Brain microvascular endothelial cell (primary cell): ENCODE data around the gene CCDC71L.

Experiments
- DNase-seq: peaks from one replicate; pipeline ENCODE4 v3.0.0-alpha.2; 2020
- H3K27ac ChIP-seq: fragments of 250-450 bp; sonication (Bioruptor Pico); 2 replicates; pipeline ENCODE4 v1.5.1; 2020; ENCODE audit warnings: mild to moderate bottlenecking, moderate library complexity
- H3K27me3 ChIP-seq: fragments of 250-450 bp; sonication (Bioruptor Pico); replicated peaks from 2 replicates; pipeline ENCODE4 v1.5.1; 2020; ENCODE audit warnings: mild to moderate bottlenecking
- H3K36me3 ChIP-seq: fragments of 250-450 bp; sonication (Bioruptor Pico); replicated peaks from 2 replicates; pipeline ENCODE4 v1.5.1; 2020; ENCODE audit warnings: mild to moderate bottlenecking
- H3K4me3 ChIP-seq: 2 replicates; pipeline ENCODE4 v1.5.1; 2011; ENCODE audit warnings: low read depth, mild to moderate bottlenecking, control low read depth, low read length, moderate library complexity
- in situ Hi-C: cut with HindIII; loops from 2 replicates; pipeline ENCODE4 v1.10.0; 2017; ENCODE audit warnings: low sequenced_read_pairs, low pct_ligation_motif_present
- TF ChIP-seq, protein P1 (sequence below): IDR thresholded peaks from 2 replicates; pipeline ENCODE4 v1.5.1; 2011; ENCODE audit warnings: low read depth, mild to moderate bottlenecking, moderate library complexity, low read length, control low read depth, inconsistent platforms; ENCODE audit errors: missing control alignments

The CCDC71L gene

DNA sequence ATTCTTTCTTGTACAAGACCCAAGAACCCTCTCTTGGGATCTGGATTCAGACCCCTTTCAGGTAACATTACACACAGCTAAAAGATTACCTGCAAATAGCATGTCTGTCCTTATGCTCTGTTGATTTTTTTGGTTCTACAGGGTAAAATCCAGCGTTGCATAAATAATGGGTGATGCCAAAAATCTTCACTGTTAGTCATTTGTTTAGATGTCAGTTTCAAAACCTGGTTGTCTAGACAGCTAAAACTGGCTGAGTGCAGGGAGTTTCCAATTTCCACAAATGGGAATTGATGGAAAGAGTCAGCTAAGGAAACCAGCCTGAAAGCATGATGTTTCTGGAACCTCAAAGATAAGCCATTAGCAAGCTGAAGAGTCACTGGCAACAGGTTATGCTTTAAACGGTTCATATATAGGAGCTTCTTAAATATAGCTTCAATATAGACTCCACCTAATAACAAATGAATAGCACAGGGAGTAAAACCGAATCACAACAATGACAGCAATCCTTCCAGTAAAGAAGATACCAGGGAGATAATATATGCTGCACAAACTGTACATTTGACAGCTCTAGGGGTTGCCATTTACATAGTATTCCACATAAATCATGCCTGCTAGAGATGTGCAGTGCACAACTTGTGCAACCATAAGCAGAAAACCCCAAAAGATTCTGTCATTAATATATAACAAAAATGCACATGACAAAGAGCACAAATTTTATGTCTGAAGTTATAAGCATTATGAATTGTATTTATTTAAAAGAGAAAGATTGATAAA is 20.4 kb downstream of the CCDC71L start:
- H3K27me3 ChIP-seq = no peaks in the 10 kb centered on the region
- in situ Hi-C loops = no loop called here
- DNase-seq = peak; percentile 8
- TF ChIP-seq, protein P1, sequence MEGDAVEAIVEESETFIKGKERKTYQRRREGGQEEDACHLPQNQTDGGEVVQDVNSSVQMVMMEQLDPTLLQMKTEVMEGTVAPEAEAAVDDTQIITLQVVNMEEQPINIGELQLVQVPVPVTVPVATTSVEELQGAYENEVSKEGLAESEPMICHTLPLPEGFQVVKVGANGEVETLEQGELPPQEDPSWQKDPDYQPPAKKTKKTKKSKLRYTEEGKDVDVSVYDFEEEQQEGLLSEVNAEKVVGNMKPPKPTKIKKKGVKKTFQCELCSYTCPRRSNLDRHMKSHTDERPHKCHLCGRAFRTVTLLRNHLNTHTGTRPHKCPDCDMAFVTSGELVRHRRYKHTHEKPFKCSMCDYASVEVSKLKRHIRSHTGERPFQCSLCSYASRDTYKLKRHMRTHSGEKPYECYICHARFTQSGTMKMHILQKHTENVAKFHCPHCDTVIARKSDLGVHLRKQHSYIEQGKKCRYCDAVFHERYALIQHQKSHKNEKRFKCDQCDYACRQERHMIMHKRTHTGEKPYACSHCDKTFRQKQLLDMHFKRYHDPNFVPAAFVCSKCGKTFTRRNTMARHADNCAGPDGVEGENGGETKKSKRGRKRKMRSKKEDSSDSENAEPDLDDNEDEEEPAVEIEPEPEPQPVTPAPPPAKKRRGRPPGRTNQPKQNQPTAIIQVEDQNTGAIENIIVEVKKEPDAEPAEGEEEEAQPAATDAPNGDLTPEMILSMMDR = no peak
- H3K4me3 ChIP-seq = no peak overlapping the region
- no peaks in the 10 kb centered on the region for H3K36me3 ChIP-seq
- H3K27ac ChIP-seq = no peak overlapping the region

DNA sequence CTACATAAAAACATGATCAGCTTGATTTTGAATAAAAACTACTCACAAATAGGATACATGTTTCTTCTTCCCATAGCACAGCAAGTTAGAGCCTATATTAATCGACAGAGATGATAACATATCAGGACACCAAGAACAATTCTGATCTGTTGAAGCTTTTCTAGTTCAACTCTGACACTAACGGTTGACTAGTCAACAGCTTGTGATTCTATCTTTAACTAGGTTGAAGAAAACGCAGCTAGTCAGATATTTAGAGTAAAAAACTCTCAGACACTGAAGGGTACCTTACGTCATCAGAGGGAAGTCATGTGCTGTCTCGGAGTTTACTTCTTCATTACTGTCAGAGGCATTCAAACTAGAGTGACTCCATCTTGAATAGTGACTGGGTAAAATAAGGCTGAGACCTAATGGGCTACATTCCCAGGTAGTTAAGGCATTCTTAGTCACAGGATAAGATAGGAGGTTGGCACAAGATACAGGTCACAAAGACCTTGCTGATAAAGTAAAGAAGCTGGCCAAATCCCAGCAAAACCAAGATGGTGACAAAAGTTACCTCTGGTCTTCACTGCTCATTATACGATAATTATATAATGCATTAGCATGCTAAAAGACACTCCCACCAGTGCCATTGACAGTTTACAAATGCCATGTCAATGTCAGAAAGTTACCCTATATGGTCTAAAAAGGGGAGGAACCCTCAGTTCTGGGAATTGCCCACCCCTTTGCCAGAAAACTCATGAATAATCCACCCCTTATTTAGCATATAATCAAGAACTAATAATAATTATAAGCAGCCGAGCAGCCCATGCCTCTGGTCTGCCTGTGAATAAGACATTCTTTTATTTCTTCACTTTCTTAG is 21.3 kb downstream of the CCDC71L start:
- H3K4me3 ChIP-seq = no peak overlapping the region
- in situ Hi-C loops = no loop called here
- H3K36me3 ChIP-seq = no peaks in the 10 kb centered on the region
- H3K27me3 ChIP-seq = no peaks in the 10 kb centered on the region
- H3K27ac ChIP-seq = no peak overlapping the region
- TF ChIP-seq, protein P1 = no peak
- DNase-seq = no peak

DNA sequence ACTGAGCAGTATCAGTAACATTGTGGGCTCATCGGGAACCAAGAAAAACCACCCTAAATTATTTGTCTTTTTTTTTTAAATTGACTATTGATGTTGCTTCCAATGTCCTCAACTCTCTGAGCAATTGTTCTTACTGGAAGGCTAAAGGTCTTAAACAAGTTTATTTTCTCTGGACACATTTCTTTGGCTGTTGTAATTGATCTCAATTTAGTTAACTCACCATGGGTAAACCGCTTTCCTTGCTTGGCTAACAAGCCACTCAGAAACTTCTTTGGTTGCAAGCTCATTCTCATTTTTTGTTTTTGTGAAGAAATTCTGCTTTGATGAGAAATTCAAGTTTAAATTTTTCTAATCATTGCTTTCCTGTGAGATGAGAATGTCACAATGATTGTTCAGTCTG is 25.5 kb downstream of the CCDC71L start:
- no peak overlapping the region for H3K27ac ChIP-seq
- H3K4me3 ChIP-seq = no peak overlapping the region
- in situ Hi-C loops = no loop called here
- TF ChIP-seq, protein P1 = no peak
- DNase-seq = no peak
- no peaks in the 10 kb centered on the region for H3K27me3 ChIP-seq
- no peaks in the 10 kb centered on the region for H3K36me3 ChIP-seq

DNA sequence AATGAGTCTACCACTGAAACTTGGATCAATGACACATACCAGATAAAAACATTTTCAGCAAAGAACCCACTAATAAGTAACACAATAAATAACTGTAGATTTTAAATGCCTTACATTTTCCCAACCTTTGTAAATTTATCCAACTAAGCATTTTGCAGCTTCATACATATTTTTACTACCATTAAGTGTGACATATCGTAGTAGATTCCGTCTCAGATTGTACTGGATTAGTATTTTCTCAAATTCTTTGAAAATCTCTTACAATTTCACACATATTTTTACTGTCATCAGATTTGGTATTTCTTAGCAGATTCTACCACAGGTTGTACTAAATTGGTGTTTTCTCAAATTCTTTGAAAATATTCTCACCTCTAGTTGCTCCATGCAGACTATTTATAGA is 26.0 kb downstream of the CCDC71L start:
- Histone ChIP-seq H3K27me3 (no peaks in the 10 kb centered on the region), H3K36me3 (no peaks in the 10 kb centered on the region), H3K27ac (no peak overlapping the region), H3K4me3 (no peak overlapping the region)
- TF ChIP-seq, protein P1 = no peak
- DNase-seq = no peak
- in situ Hi-C loops = no loop called here

DNA sequence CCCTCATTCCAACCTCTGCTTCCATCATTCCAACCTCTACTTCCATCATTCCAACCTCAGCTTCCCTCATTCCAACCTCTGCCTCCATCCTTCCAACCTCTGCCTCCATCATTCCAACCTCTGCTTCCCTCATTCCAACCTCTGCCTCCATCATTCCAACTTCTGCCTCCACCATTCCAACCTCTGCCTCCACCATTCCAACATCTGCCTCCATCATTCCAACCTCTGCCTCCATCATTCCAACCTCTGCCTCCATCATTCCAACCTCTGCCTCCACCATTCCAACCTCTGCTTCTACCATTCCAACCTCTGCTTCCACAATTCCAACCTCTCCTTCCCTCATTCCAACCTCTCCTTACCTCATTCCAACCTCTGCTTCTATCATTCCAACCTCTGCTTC is 30.3 kb downstream of the CCDC71L start:
- no peaks in the 10 kb centered on the region for H3K36me3 ChIP-seq
- no peak overlapping the region for H3K4me3 ChIP-seq
- in situ Hi-C loops = no loop called here
- H3K27me3 ChIP-seq = no peaks in the 10 kb centered on the region
- TF ChIP-seq, protein P1 = no peak
- no peak for DNase-seq
- H3K27ac ChIP-seq = no peak overlapping the region
